Adrenal gland (tissue), 5 donors: ENCODE results near the gene C2CD3.

Experiments
- CTCF ChIP-seq, 6 experiments: fragments of 450-650 bp in 4 of 6; fragments of 200-600 bp in 2 of 6; sonication (generic) in 1 of 6; IDR thresholded peaks; 1 replicate in 5 of 6; 2 replicates in 1 of 6; pipeline versions ENCODE4 v1.5.1 to v1.8.0; 2016 to 2021; ENCODE audit warnings: antibody characterized with exemption in 6 of 6, mild to moderate bottlenecking in 2 of 6, moderate library complexity in 1 of 6
- POLR2A ChIP-seq, 2 donors: fragments of 450-650 bp; IDR thresholded peaks; one replicate each; pipeline ENCODE4 v1.6.1; 2017; ENCODE audit warnings: antibody characterized with exemption in 2 of 2, mild to moderate bottlenecking in 2 of 2, moderate library complexity in 1 of 2
- donor health status: DM: no; HTN: no; CAD: no.

- TF ChIP-seq CTCF (IDR thresholded peaks at IDR 0.05) (no peak), POLR2A (IDR thresholded peaks at IDR 0.05) (no peak)
Observed at GRCh38 chr11:74072286-74072685, 98.5 kb downstream of the C2CD3 start.
